HG02588 (cell line): ENCODE measurements around the gene AGR2.

Experiments
- ATAC-seq: cut with Tn5 transposase; IDR thresholded peaks from one replicate; pipeline ENCODE4 v1.9.1; 2021; ENCODE audit warnings: mild to moderate bottlenecking, moderate library complexity; ENCODE audit not compliant: unreplicated experiment

AGR2 gene

GRCh38 chr7:16813232-16813616, 8.4 kb upstream of the AGR2 start:
- ATAC-seq, result no peak

- no peak for ATAC-seq
Observed at GRCh38 chr7:16812542-16813231, 7.9 kb upstream of the AGR2 start.

GRCh38 chr7:16811551-16811950, 6.8 kb upstream of the AGR2 start:
- ATAC-seq, result no peak

GRCh38 chr7:16810573-16810972, 5.8 kb upstream of the AGR2 start:
- ATAC-seq, result no peak

GRCh38 chr7:16810112-16810511, 5.3 kb upstream of the AGR2 start:
- ATAC-seq, result no peak

- no peak for ATAC-seq
Observed at GRCh38 chr7:16805441-16805840, 642 bp upstream of the AGR2 start.

- no peak for ATAC-seq
Observed at GRCh38 chr7:16803881-16804673, 722 bp downstream of the AGR2 start.

- no peak for ATAC-seq
Observed at GRCh38 chr7:16803125-16803524, 1.7 kb downstream of the AGR2 start.

GRCh38 chr7:16801579-16801978, 3.2 kb downstream of the AGR2 start:
- ATAC-seq, result no peak

GRCh38 chr7:16801111-16801542, 3.7 kb downstream of the AGR2 start:
- peak; percentile 68 for ATAC-seq

GRCh38 chr7:16795624-16796023, 9.2 kb downstream of the AGR2 start:
- no peak for ATAC-seq

- no peak for ATAC-seq
Observed at GRCh38 chr7:16794986-16795385, 9.8 kb downstream of the AGR2 start.

GRCh38 chr7:16791905-16792698, 12.7 kb downstream of the AGR2 start:
- no peak for ATAC-seq

- no peak for ATAC-seq
Observed at GRCh38 chr7:16791071-16791470, 13.7 kb downstream of the AGR2 start.

- no peak for ATAC-seq
Observed at GRCh38 chr7:16787127-16787526, 17.7 kb downstream of the AGR2 start.

GRCh38 chr7:16786257-16786656, 18.5 kb downstream of the AGR2 start:
- ATAC-seq, result no peak

- no peak for ATAC-seq
Observed at GRCh38 chr7:16785846-16786245, 19.0 kb downstream of the AGR2 start.

GRCh38 chr7:16785321-16785720, 19.5 kb downstream of the AGR2 start:
- ATAC-seq, result no peak

GRCh38 chr7:16780596-16780995, 24.2 kb downstream of the AGR2 start:
- ATAC-seq, result no peak

- no peak for ATAC-seq
Observed at GRCh38 chr7:16779051-16779450, 25.7 kb downstream of the AGR2 start.

GRCh38 chr7:16778476-16778875, 26.3 kb downstream of the AGR2 start:
- ATAC-seq, result no peak

- ATAC-seq, result no peak
Observed at GRCh38 chr7:16776053-16776452, 28.7 kb downstream of the AGR2 start.
